Endothelial cell (in vitro differentiated cells): ENCODE measurements around the gene KCNMA1. TPM values are rescaled to one million over a fixed set of nuclear protein-coding genes. Genes with fewer than 3 reads are reported as not detected.

Experiments
- DNase-seq: peaks from one replicate; pipeline ENCODE4 v3.0.0; 2021; ENCODE audit warnings: low spot score
- H3K27ac Mint-ChIP-seq: one replicate; pipeline ENCODE4 v1.8.0; 2021; ENCODE audit warnings: mixed read lengths, inconsistent platforms; ENCODE audit not compliant: unreplicated experiment
- H3K27me3 Mint-ChIP-seq: one replicate; pipeline ENCODE4 v1.8.0; 2021; ENCODE audit warnings: mild to moderate bottlenecking, moderate library complexity, mixed read lengths, inconsistent platforms; ENCODE audit not compliant: unreplicated experiment
- H3K36me3 Mint-ChIP-seq: one replicate; pipeline ENCODE4 v1.8.0; 2021; ENCODE audit warnings: mild to moderate bottlenecking, low read depth, mixed read lengths, inconsistent platforms; ENCODE audit not compliant: unreplicated experiment
- H3K4me1 Mint-ChIP-seq: one replicate; pipeline ENCODE4 v1.8.0; 2021; ENCODE audit warnings: mild to moderate bottlenecking, mixed read lengths, inconsistent platforms; ENCODE audit not compliant: unreplicated experiment
- H3K4me3 Mint-ChIP-seq: one replicate; pipeline ENCODE4 v1.8.0; 2021; ENCODE audit warnings: mild to moderate bottlenecking, mixed read lengths, inconsistent platforms; ENCODE audit not compliant: unreplicated experiment
- H3K9me3 Mint-ChIP-seq: one replicate; pipeline ENCODE4 v1.8.0; 2021; ENCODE audit warnings: mixed read lengths, inconsistent platforms; ENCODE audit not compliant: unreplicated experiment
- CTCF ChIP-seq: fragments of 200-600 bp; sonication (generic); IDR thresholded peaks from one replicate; pipeline ENCODE4 v1.5.0; 2021; ENCODE audit warnings: antibody characterized with exemption; ENCODE audit not compliant: unreplicated experiment
- total RNA-seq: library from RNA; stranded (reverse); fragmentation: NEBNext Ultra II Directional; extraction: Animal tissue kit (Norgen Biotek cat#: 25700); gene quantifications from one replicate; pipeline ENCODE4 v1.2.1, GENCODE V29; 2021; ENCODE audit not compliant: unreplicated experiment

Gene KCNMA1
- total RNA-seq, 1 donor from 2014 or later: 5.1 TPM

GRCh38 chr10:77546042-77546441, 91.6 kb downstream of the KCNMA1 start:
- no peak overlapping the region for H3K4me3 Mint-ChIP-seq
- H3K27me3 Mint-ChIP-seq: peaks cover 9% of the 10 kb centered on the region
- no peaks in the 10 kb centered on the region for H3K9me3 Mint-ChIP-seq
- H3K36me3 Mint-ChIP-seq: no peaks in the 10 kb centered on the region
- no peak overlapping the region for H3K27ac Mint-ChIP-seq
- H3K4me1 Mint-ChIP-seq: peaks cover 24% of the 10 kb centered on the region
- TF ChIP-seq CTCF: no peak
- DNase-seq: no peak

GRCh38 chr10:77545585-77545984, 92.0 kb downstream of the KCNMA1 start:
- no peak for TF ChIP-seq CTCF
- Mint-ChIP-seq H3K27me3 (peaks cover 9% of the 10 kb centered on the region), H3K36me3 (no peaks in the 10 kb centered on the region), H3K4me3 (no peak overlapping the region), H3K9me3 (no peaks in the 10 kb centered on the region), H3K27ac (no peak overlapping the region), H3K4me1 (peaks cover 22% of the 10 kb centered on the region)
- DNase-seq: no peak

GRCh38 chr10:77544617-77545016, 93.0 kb downstream of the KCNMA1 start:
- Mint-ChIP-seq H3K27ac (no peak overlapping the region), H3K27me3 (peaks cover 7% of the 10 kb centered on the region), H3K4me3 (no peak overlapping the region), H3K4me1 (peaks cover 13% of the 10 kb centered on the region), H3K9me3 (no peaks in the 10 kb centered on the region), H3K36me3 (no peaks in the 10 kb centered on the region)
- no peak for DNase-seq
- no peak for TF ChIP-seq CTCF

GRCh38 chr10:77542710-77543259, 94.8 kb downstream of the KCNMA1 start:
- Mint-ChIP-seq H3K27ac (no peak overlapping the region), H3K4me1 (no peaks in the 10 kb centered on the region), H3K4me3 (no peak overlapping the region), H3K27me3 (peaks cover 3% of the 10 kb centered on the region), H3K36me3 (no peaks in the 10 kb centered on the region), H3K9me3 (no peaks in the 10 kb centered on the region)
- no peak for DNase-seq
- TF ChIP-seq CTCF: no peak

GRCh38 chr10:77541944-77542343, 95.7 kb downstream of the KCNMA1 start:
- H3K4me1 Mint-ChIP-seq: no peaks in the 10 kb centered on the region
- no peak overlapping the region for H3K4me3 Mint-ChIP-seq
- DNase-seq: no peak
- H3K9me3 Mint-ChIP-seq: no peaks in the 10 kb centered on the region
- no peak overlapping the region for H3K27ac Mint-ChIP-seq
- peaks cover 3% of the 10 kb centered on the region for H3K27me3 Mint-ChIP-seq
- H3K36me3 Mint-ChIP-seq: no peaks in the 10 kb centered on the region
- TF ChIP-seq CTCF: no peak
